Measurements from ENCODE around the gene TMEM138.

GRCh38 chr11:61345954-61346843 lies 16.0 kb upstream of the TMEM138 start:
- TF ChIP-seq CTCF (IDR thresholded peaks at IDR 0.05) (no peak), POLR2AphosphoS5 (IDR thresholded peaks at IDR 0.05; ENCODE audit: insufficient read depth in 1 of 2, low read depth in 1 of 2) (no peak), POLR2A (IDR thresholded peaks at IDR 0.05) (no peak)

All from vagina (tissue), 2 donors.